Measurements from ENCODE around the gene NSMCE1. TPM values are rescaled to one million over a fixed set of nuclear protein-coding genes. Genes with fewer than 3 reads are reported as not detected.
"Not testable (repeated sequence)": the region's sequence is repeated elsewhere in the genome, so short reads cannot be mapped to it uniquely, and the experiment has no call there.

Gene NSMCE1
- total RNA-seq, 2 donors from 2014 or later = 31.5 to 32.6 TPM

DNA sequence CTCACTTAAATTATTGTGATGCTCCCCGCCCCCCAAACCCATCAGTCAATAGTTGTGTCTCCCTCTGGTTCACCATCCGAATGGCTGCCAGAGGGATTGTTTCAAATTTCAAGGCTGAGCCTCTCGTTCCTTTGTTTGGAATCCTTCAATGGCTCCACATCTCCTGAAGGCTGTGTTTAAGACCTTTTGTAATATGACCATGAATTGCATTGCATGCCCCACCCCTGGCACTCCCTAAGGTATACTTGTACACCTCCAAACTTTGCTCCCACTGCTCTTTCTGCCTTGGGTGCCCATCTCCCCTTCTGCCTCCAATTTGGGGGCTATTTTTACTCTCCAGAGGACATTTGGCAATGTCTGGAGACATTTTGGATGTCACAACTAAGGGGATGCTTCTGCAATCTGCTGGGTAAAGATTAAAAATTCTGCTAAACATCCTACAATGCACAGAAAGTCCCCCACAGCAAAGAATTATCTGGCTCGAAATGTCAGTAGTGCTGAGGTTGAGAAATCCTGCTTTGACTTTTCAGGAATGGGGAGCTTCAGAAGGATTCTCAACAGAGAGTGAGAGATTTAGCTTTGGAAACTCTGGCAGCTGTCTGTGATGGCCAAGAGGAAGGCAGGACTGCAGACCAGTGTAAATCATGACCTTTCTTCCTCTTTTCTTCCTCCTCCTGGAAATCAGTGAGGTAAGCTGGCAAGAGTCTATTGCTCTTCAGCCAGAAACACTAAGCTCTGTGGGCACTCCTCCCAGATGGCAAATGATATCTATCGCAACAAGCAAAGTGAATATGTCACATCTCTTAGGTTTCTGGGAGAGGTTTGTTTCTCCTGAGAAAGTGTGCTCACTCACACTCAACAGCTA is 36.5 kb upstream of the NSMCE1 start:
- no peak for DNase-seq
- intact Hi-C loops (cut with DNase I) = no loop called here
- ATAC-seq = peak; percentile 41 to 78

DNA sequence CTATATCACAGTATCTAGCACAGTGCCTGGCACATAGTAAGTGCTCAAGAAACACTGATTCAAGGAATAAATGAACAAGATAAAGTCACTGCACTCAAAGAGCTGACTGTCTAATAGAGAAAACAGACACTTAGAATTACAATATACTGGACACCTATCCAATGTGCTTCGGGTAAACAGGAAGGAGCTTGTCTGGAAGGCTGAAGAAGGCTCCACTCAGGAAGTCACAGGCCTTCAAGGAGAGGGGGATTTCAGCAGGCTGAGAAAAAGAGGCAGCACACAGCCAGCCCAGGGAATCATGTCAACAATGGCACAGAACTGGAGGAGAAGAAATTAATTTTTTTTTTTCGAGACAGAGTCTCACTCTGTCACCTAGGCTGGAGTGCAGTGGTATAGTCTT is 35.5 kb upstream of the NSMCE1 start:
- intact Hi-C loops (cut with DNase I) = no loop called here
- ATAC-seq (no peak), DNase-seq (no peak)

DNA sequence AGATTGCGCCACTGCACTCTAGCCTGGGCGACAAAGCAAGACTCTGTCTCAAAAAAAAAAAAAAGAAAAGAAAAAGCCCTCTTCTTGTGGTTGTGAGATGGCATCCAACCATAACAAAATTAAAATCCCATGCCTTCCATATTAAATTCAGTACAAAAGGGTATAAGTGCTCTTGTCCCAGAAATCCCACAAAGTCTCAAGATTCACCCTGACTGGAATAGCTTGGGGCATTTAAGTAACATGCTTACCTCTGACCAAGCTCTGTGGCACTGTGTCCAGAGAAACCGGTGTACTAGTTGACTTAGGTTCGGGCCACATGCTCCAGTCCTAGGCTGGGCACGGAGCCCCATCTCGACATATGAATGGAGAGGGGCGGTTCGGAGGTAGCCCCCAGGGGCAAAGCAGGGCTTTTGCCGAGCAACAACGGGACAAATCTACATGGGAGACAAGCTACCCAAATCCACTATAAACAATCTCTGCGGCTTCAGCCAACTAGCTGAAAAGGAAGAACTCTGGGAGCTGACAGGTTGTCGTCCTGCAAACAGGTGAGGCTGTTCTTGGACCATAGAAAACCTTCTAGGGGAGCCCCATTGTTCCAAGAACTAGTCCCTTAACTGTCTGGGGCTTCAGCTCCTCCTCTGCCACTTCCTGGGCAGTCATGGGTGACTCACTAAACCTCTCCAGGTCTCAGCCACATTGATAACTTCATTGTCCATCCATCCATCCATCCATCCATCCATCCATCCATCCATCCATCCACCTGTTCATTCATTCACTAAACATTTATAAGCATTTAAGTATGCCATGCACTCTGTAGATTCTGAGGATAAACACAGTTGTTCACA is 34.9 kb upstream of the NSMCE1 start:
- ATAC-seq (no peak), DNase-seq (no peak)
- intact Hi-C loops (cut with DNase I) = no loop called here

DNA sequence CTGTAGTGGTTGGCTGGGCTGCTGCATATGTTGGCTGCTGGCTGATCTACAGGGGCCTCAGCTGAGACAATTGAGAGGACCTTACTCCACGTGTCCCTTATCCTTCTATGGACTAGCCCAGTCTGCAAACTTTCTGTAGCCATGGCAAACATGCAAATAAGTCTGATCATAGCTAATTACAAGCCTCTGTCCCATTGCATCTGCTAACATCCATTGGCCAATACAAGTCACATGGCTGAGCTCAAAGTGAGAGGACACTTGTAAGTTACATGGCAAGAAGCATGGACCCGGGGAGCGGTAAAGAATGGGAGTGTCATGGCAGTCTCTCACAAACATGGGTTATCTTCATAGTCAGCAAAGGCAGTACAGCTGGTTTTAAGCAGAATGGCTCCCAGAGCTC is 33.6 kb upstream of the NSMCE1 start:
- DNase-seq = no peak
- no peak for ATAC-seq
- intact Hi-C loops (cut with DNase I) = no loop called here

DNA sequence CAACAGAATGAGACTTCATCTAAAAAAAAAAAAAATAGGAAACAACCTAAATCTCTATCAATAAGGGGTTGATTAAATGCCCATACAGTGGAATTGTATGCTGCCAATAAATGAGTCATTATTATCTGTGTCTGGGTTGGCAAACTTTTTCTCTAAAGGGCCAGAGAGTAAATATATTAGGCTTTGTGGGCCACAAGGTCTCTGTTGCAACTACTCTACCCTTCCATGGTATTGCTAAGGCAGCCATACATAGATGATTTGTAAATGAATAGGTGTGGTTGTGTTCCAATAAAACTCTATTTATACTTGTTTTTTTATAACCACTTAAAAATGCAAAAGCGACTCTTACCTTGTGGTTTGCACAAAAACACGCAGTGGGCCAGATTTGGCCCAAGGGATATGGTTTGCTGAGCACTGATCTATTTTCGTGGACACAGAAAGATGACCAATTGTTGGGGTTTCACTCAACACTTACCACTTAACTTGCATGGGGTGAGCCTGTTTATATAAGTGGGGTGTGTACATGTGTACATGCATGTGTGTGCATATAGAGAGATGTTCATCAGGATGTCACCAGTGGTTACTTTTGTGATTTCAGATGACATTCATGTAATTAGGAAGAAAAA is 32.8 kb upstream of the NSMCE1 start:
- ATAC-seq = no peak
- no peak for DNase-seq
- intact Hi-C loops (cut with DNase I) = no loop called here

DNA sequence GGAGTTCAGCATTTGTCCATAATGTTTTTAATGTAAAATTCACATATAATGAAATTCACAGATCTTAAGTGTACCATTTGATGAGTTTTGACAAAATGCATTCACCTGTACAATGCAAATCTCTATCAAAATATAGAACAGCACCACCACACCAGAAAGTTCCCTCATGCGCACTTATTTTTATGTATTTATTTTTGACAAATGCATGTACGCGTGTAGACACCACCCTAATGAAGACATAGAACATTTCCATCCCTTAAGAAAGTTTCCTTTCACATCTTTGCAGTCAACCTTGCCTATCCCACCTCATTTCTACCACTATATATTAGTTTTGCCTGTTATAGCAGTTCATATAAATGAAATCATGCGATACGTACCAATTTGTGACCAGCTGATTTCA is 29.6 kb upstream of the NSMCE1 start:
- intact Hi-C loops (cut with DNase I) = no loop called here

DNA sequence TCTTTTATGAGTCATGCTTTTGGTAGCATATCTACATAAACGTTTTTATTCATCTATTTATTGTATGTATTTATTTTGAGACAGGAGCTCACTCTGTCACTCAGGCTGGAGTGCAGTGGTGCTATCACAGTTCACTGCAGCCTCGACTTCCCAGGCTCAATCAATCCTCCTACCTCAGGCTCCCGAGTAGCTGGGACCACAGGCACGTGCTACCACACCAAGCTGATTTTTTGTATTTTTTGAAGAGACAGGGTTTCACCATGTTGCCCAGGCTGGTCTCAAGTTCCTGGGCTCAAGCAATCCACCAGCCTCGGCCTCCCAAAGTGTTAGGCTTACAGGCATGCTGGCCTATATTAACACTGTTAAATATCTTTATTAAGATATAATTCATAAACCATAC is 24.8 kb upstream of the NSMCE1 start:
- intact Hi-C loops (cut with DNase I) = no loop called here
- ATAC-seq = no peak
- DNase-seq = no peak

More for the DNA sequence above, 29.6 kb upstream of the NSMCE1 start:
- ATAC-seq (no peak), DNase-seq (no peak)

DNA sequence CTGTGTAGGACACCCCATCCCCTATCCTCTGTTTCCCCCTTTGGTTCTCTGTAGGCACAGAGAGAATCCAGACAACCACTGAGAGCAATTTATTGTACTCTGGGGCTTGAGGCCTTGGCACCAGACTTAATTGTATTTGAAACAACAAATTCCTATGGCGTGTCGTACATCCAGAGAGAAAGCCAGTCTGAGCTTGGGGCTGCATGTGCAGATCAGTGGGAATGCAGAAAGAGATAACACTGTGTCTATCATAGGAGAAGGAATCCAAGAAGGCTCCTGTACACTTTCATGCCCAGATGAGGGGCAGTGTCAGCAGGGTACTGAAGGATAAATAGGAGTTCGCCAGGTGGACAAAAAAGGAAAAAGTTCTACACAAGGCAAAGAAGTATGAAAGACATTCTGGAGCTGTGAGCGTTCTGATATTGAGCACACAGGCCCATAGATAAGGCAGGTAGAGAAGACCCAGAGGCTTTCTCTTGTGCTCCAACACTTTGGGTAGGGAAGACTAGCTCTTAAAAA is 23.2 kb upstream of the NSMCE1 start:
- DNase-seq (no peak), ATAC-seq (no peak)
- intact Hi-C loops (cut with DNase I) = no loop called here

DNA sequence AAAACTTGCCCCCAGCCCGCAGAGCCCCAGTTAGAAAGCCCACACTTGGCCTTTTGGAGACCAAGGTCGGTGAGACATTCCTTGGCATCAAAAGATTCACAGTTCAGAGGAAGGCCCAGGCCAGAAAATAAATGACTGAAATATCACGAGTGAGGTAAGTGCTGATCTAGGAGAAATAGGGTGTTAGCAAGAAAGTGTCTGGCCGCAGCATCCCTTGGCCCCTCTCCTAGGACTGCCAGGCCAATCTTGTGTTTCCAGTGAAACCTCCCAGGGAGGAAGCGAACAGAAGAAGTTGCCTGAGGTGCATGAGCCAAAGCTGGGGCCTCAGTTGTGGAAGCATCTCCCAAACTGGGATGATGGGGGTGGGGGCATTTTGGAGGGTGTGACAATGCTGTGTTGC is 22.5 kb upstream of the NSMCE1 start:
- DNase-seq (no peak), ATAC-seq (no peak)
- intact Hi-C loops (cut with DNase I) = no loop called here

DNA sequence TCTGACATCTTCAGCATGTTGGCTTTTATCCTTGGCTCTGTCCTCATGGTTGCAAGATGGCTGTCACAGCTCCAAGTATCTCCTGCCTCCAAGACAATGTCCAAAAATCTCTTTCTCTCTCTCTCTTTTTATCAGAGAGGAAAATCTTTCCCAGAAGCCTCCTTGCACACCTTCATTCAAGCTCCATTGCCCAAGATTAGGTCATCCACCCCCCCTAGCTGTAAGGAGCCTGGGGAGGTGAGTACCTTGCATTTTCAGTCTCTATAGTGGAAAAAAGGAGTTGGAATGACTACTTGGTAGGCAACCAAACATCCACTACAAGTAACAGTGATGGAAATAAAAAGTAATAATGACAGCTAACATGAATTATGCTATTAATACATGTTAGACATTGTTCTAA is 22.0 kb upstream of the NSMCE1 start:
- no peak for ATAC-seq

DNA sequence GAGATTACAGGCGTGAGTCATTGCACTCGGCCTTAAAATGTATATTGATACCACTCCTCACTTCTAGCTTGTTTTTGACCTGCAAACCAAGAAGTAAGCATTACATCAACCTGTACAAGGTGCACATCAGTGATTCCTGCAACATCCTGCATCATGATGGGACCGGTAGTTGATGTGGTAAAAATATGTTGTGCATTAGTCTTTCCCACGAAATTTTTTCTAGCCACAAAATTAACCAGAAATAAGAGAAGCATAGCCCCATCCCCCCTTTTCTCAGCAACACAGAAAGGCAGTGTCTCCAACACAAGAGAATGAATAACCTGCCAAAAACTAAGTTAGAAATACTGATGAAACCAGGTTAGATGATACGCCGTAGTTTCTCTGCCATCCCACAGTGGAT is 21.1 kb upstream of the NSMCE1 start:
- ATAC-seq (no peak), DNase-seq (no peak)
- intact Hi-C loops (cut with DNase I) = no loop called here

More for the DNA sequence above, 22.0 kb upstream of the NSMCE1 start:
- no peak for DNase-seq
- intact Hi-C loops (cut with DNase I) = no loop called here

DNA sequence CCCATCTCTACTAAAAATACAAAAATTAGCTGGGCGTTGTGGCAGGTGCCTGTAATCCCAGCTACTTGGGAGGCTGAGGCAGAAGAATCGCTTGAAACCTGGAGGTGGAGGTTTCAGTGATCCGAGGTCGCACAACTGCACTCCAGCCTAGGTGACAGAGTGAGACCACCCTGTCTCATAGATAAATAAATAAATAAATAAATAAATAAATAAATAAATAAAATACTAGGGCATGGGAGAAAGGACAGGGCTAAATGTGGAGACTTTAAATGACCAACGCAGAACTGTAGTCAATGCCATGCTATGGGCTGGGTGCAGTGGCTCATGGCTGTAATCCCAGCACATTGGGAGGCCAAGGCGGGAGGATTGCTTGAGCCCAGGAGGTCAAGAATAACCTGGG is 19.7 kb upstream of the NSMCE1 start:
- DNase-seq; ATAC-seq; intact Hi-C loops (cut with DNase I): not testable (repeated sequence)

DNA sequence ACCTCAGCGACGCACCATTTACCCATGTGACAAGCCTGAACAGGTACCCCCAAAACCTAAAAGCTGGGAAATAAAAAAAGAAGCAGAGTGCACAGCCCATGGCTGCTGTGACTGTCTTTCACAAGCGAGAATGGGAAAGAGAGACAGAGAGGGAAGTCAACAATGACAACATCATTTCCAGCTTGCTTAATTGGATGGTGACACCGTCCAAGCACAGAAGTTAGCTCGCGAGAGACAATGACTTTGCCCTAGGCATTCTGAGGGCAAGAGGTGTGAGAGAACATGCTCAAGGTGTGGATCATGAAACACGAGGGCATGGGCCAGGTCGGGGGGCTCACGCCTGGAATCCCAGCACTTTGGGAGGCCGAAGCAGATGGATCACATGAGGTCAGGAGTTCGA is 19.3 kb upstream of the NSMCE1 start:
- intact Hi-C loops (cut with DNase I) = no loop called here
- no peak for ATAC-seq
- no peak for DNase-seq

DNA sequence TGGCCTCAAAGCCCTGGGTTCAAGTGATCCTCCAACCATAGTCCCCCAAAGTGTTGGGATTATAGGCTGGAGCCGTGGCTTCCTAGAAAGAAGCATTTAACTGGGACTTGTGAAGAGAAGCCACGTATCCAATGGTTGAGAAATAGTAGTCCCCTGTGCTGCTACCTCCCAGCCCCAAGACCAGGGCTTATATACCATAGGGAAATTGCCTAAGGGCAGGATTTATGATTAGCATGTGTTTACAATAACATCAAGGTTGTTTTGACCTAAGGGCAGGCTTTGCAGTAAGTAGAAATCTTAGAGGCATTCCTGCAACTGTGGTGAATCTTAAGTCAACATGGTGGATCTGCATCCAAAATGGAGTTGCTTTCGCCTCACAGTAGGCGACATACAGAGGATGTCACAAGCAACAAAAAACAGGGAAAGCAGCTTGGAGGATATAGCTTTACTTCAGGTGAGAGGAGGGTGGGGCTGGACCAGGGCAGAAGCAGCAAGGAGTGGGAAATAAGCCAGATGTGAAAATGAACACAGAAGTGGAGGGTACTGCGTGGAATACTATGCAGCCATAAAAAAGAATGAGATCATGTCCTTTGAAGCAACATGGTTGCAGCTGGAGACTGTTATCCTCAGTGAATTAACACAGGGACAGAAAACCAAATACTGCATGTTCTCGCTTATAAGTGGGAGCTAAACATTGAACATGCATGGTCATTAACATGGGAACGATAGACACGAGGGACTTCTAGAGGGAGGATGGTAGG is 18.7 kb upstream of the NSMCE1 start:
- no peak for DNase-seq
- no peak for ATAC-seq
- intact Hi-C loops (cut with DNase I) = no loop called here

DNA sequence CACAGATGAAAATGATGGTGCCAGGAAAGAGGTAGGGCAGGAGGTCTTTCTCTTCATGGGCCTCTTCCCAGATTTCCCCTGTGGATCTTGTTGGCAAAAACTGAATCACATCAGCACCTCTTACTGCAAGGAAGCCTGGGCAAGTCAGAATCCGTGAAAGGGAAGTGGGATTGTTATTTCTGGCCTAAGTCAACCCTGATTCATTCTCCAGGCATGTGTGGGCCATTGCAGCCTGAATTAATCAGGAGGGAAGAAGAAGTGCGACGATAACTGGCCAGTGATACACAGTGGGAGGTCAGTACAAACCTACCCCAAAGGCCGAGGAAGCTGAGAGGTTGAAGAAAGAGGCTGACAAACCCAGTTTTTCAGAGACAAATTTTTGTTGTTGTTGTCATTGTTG is 17.9 kb upstream of the NSMCE1 start:
- DNase-seq (peak; percentile 61), ATAC-seq (peak; percentile 87 to 96)
- intact Hi-C loops (cut with DNase I) = no loop called here

DNA sequence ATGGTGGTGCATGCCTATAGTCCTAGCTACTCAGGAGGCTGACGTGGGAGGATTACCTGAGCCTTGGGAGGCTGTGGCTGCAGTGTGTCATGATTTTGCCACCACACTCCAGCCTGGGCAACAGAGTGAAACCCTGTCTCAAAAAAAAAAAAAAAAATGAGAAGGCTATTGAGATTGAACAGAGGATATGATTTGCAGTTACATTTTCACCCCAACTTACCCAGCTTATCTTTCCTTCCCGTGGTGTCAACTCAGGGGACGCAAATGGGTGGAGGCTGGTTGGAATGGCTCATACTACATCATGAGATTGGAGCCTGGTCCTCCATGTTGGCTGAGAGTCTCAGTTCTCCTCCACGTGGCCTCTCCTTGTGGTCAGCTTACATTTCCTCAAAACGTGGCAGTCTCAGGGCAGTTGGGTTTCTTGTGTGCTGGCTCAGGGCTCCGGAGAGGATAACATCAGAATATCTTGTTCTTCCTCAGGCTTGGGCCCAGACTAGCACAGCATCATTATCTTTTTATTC is 17.2 kb upstream of the NSMCE1 start:
- intact Hi-C loops (cut with DNase I) = no loop called here
- DNase-seq (peak; percentile 36), ATAC-seq (peak in 1 of 2 donors; percentile 58)

DNA sequence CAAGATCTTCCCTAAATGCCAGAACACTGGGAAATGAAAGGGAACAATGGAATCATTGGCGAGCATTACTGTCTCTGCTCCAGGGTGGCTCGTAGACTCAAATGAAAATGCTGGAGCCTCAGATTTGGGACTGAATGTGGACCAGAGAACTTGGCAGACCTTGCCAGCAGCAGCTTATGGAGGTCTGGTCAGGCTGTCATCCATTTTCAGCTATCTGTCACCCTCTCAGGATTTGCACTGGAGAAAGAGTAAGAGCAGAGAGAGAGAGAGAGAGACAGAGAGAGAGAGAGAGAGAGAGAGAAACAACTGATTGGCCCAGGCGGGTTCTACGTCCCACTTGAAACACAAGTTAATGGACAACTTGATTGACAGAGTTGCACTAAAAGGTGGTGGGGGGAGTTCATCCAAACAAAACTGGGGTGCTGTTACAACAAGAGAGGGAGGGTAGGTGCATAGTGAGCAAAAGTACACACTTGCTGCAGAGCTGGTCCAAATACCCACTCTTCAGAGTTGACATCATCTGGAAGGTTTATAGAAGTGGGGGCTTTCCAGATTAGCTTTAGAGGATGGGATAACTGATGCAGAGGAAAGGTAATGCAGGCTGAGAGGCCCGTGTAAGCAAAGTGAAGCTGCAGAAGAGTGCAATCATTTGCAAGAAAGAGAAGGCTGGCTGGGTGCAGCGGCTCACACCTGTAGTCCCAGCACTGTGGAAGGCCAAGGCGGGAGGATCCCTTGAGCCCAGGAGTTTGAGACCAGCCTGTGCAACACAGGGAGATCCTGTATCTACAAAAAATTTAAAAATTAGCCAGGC is 16.5 kb upstream of the NSMCE1 start:
- no peak for ATAC-seq
- DNase-seq = no peak
- intact Hi-C loops (cut with DNase I) = no loop called here

DNA sequence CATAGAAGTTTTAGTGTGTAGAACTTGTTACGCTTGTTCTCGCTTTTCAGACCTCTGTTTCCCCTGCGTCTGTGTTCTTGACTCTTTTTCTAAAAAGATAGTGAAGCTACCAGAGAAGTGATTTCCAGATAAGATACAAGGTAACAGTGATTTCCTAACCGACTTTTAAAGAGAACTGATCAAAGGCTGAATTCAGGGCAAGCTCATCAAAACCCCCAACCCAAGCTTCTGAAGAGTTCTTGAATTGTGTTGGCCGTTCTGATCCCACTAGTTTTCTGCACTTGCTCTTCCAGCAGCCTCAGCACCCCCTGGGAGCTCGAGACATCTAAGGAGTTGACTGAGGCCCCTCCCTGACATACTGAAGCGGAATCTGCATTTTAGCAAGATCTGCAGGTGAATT is 12.7 kb upstream of the NSMCE1 start:
- DNase-seq (no peak), ATAC-seq (no peak)
- intact Hi-C loops (cut with DNase I) = no loop called here
